Measurements from ENCODE around the gene DOCK3. TPM values are rescaled to one million over a fixed set of nuclear protein-coding genes. Genes with fewer than 3 reads are reported as not detected.
"Not testable (repeated sequence)": the region's sequence is repeated elsewhere in the genome, so short reads cannot be mapped to it uniquely, and the experiment has no call there.

DOCK3 gene
- total RNA-seq, 1 experiment from 2014 or later, result 0.26 TPM

GRCh38 chr3:51361746-51362145 lies 687.0 kb downstream of the DOCK3 start:
- in situ Hi-C loops (cut with HindIII; ENCODE audit: low pct_unique_long_range_greater_than_20kb, low sequenced_read_pairs), result no loop called here
- DNase-seq (ENCODE audit: low read depth, low spot score), result no peak

GRCh38 chr3:51362476-51362875 lies 687.7 kb downstream of the DOCK3 start:
- in situ Hi-C loops (cut with HindIII; ENCODE audit: low pct_unique_long_range_greater_than_20kb, low sequenced_read_pairs), result no loop called here
- no peak for DNase-seq (ENCODE audit: low read depth, low spot score)

- DNase-seq (ENCODE audit: low read depth, low spot score); in situ Hi-C loops (cut with HindIII; ENCODE audit: low pct_unique_long_range_greater_than_20kb, low sequenced_read_pairs): not testable (repeated sequence)
Measured at GRCh38 chr3:51368276-51368675, 693.5 kb downstream of the DOCK3 start.

DNA sequence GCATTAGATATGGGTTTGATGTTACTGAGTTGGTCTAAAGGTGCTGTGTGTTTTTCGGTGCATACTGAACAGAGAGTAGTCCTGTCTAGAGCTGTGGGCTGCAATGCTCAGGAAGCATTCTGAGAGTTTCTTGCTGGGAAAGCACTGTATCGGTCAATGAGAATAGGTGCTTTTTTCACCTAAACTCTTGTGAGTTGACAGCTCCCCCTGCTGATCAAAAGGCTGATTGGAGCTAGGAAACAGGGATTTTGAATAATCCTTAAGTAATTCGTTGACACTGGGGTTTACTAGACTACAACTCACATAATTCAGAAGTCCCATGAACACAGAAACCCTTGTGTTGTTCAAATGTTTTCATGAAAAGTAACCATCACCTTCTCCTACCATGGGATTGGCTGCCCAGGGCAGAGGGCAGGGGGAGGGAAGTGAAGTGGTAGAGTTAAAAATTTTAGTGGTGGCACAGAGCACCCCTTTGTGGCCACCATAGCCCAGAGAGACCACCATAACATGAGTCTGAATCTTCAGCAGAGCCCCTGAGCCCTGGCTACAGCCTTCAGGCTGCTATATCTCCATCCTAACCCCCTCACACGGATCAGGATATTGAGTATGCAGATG lies 697.3 kb downstream of the DOCK3 start:
- DNase-seq (ENCODE audit: low read depth, low spot score), result peak; percentile 81
- in situ Hi-C loops (cut with HindIII; ENCODE audit: low pct_unique_long_range_greater_than_20kb, low sequenced_read_pairs), result no loop called here

GRCh38 chr3:51373658-51374421 lies 699.1 kb downstream of the DOCK3 start:
- in situ Hi-C loops (cut with HindIII; ENCODE audit: low pct_unique_long_range_greater_than_20kb, low sequenced_read_pairs), result no loop called here
- no peak for DNase-seq (ENCODE audit: low read depth, low spot score)

GRCh38 chr3:51374456-51374855 lies 699.7 kb downstream of the DOCK3 start:
- no peak for DNase-seq (ENCODE audit: low read depth, low spot score)
- in situ Hi-C loops (cut with HindIII; ENCODE audit: low pct_unique_long_range_greater_than_20kb, low sequenced_read_pairs), result no loop called here

GRCh38 chr3:51375136-51375535 lies 700.4 kb downstream of the DOCK3 start:
- no peak for DNase-seq (ENCODE audit: low read depth, low spot score)
- in situ Hi-C loops (cut with HindIII; ENCODE audit: low pct_unique_long_range_greater_than_20kb, low sequenced_read_pairs), result no loop called here

- in situ Hi-C loops (cut with HindIII; ENCODE audit: low pct_unique_long_range_greater_than_20kb, low sequenced_read_pairs), result no loop called here
Measured at GRCh38 chr3:51375571-51375970, 700.8 kb downstream of the DOCK3 start.

GRCh38 chr3:51378065-51378464 lies 703.3 kb downstream of the DOCK3 start:
- DNase-seq (ENCODE audit: low read depth, low spot score), result no peak
- in situ Hi-C loops (cut with HindIII; ENCODE audit: low pct_unique_long_range_greater_than_20kb, low sequenced_read_pairs), result no loop called here

More at GRCh38 chr3:51375571-51375970, 700.8 kb downstream of the DOCK3 start:
- DNase-seq (ENCODE audit: low read depth, low spot score), result no peak

GRCh38 chr3:51378726-51379125 lies 704.0 kb downstream of the DOCK3 start:
- in situ Hi-C loops (cut with HindIII; ENCODE audit: low pct_unique_long_range_greater_than_20kb, low sequenced_read_pairs), result no loop called here
- no peak for DNase-seq (ENCODE audit: low read depth, low spot score)

DNA sequence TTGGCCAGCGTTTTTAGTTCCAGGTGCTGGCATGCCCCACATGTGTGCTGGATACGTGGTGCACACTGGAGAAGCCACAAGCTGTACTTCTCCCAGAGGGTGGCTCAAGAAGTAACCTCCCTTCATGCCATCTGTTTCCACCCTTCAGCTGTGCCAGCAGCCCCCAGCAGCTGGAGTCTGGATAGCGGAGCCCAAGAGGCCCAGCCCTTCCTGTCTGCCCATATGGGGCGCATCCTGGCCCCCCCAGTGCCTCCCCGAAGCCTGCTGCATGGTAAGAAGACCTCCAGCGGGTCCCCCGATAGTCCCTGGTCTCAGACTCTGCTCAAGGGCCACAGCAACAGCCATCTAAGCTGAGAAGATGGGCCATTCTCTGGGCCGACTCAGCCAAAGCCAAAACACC lies 704.6 kb downstream of the DOCK3 start:
- in situ Hi-C loops (cut with HindIII; ENCODE audit: low pct_unique_long_range_greater_than_20kb, low sequenced_read_pairs), result no loop called here
- DNase-seq (ENCODE audit: low read depth, low spot score), result no peak

- in situ Hi-C loops (cut with HindIII; ENCODE audit: low pct_unique_long_range_greater_than_20kb, low sequenced_read_pairs), result no loop called here
- DNase-seq (ENCODE audit: low read depth, low spot score), result no peak
Measured at GRCh38 chr3:51379746-51380455, 705.2 kb downstream of the DOCK3 start.

DNA sequence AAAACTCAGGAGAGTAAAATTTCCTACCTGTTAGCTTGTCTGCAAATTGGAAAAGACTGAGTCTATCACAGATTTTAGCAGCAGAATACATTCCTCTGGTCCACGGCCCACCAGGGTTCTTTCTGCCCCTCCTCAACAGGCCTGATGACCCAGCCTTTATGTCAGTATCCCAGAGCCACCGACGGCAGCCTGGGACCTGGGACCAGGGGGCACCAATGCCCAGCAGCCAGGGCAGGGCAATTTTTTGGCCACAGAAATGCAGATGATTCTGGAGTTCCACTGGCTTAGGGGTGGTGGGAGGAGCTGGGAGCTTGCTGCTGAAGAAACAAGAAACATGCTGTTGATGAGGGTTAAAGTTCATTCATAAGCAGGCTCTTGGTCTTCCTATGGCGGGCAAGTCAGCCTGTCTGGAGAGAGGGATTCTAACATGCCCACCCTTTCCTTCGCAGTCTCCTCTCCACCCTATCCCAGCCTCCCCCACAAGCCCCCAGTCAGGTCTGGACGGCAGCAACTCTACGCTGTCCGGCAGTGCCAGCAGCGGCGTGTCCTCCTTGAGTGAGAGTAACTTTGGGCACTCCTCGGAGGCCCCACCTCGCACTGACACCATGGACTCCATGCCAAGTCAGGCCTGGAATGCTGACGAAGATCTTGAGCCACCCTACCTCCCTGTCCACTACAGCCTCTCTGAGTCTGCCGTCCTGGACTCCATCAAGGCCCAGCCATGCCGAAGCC lies 706.0 kb downstream of the DOCK3 start:
- in situ Hi-C loops (cut with HindIII; ENCODE audit: low pct_unique_long_range_greater_than_20kb, low sequenced_read_pairs), result no loop called here
- DNase-seq (ENCODE audit: low read depth, low spot score), result no peak

DNA sequence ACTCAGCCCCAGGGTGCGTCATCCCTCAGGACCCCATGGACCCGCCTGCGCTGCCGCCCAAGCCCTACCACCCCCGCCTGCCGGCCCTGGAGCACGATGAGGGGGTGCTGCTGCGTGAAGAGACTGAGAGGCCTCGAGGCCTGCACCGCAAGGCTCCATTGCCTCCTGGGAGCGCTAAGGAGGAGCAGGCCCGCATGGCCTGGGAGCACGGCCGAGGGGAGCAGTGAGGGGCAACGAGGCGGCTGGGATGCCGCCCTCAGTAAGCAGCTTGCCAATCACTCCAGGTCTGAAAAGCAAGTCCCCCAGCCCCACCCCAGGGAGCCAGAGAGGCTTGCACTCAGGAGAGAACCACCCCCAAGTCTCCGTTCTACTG lies 706.6 kb downstream of the DOCK3 start:
- DNase-seq (ENCODE audit: low read depth, low spot score), result no peak
- in situ Hi-C loops (cut with HindIII; ENCODE audit: low pct_unique_long_range_greater_than_20kb, low sequenced_read_pairs), result no loop called here

GRCh38 chr3:51382076-51382745 lies 707.5 kb downstream of the DOCK3 start:
- DNase-seq (ENCODE audit: low read depth, low spot score), result no peak
- in situ Hi-C loops (cut with HindIII; ENCODE audit: low pct_unique_long_range_greater_than_20kb, low sequenced_read_pairs), result no loop called here

- no peak for DNase-seq (ENCODE audit: low read depth, low spot score)
- in situ Hi-C loops (cut with HindIII; ENCODE audit: low pct_unique_long_range_greater_than_20kb, low sequenced_read_pairs), result no loop called here
Measured at GRCh38 chr3:51382947-51383578, 708.3 kb downstream of the DOCK3 start.

- in situ Hi-C loops (cut with HindIII; ENCODE audit: low pct_unique_long_range_greater_than_20kb, low sequenced_read_pairs), result no loop called here
- no peak for DNase-seq (ENCODE audit: low read depth, low spot score)
Measured at GRCh38 chr3:51384055-51384725, 709.5 kb downstream of the DOCK3 start.

Measured in SK-MEL-5 (cell line).